Fibroblast of skin of left biceps (primary cell): ENCODE measurements around the gene LRRC57.
"Not testable (repeated sequence)": the region's sequence is repeated elsewhere in the genome, so short reads cannot be mapped to it uniquely, and the experiment has no call there.

ENCODE experiments used
- DNase-seq, 2 experiments: peaks; one replicate each; pipeline ENCODE4 v3.0.0-alpha.2; 2013; ENCODE audit warnings: low read depth in 2 of 2

The LRRC57 gene

DNA sequence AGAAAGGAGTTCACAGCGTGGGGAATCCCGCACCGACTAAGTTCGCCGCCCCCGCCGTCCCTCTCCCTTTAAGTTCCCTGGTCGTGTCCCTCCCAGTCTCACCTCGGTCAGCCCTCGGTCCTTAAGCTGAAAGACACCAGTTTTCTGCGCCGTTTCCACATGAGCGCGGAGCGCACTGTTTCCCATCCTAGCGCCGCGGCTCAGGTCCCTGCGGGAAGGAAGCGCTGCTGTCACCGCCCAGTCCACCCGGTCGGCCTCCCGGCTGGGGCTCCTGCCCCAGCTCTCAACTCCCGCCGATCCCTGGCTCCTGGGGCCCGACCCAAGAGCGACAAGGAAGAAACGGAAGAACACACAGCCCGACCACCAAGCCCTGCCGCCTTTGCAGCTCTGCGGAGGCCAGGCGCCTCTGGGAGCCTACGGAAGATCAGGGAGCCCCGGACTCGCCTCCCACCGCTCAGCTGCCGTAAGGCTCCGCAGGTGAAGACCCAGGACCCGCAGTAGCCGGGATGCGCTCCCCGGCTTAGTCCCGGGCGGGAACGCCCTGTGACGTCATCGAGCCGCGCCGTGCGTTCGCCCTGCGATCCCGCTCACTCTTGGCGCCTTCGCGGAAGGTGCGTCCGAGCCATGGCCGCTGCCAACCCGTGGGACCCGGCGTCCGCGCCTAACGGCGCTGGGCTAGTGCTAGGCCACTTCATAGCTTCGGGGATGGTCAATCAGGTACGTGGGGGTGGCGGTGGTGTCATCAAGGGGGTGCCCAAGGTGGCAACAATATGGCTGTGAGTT is at the start of gene LRRC57, which contains the start of gene HAUS2:
Gene LRRC57 (minus strand): TSS at position 545 of the 783 bp plus-strand sequence. CDS start 359 bp downstream, at position 186.
Gene HAUS2 (plus strand): TSS at position 590 of the 783 bp plus-strand sequence. CDS start 35 bp downstream, at position 625.
- DNase-seq: peak; percentile 35 to 53

GRCh38 chr15:42595626-42596240 is 47.1 kb upstream of the LRRC57 start:
- DNase-seq: no peak

DNA sequence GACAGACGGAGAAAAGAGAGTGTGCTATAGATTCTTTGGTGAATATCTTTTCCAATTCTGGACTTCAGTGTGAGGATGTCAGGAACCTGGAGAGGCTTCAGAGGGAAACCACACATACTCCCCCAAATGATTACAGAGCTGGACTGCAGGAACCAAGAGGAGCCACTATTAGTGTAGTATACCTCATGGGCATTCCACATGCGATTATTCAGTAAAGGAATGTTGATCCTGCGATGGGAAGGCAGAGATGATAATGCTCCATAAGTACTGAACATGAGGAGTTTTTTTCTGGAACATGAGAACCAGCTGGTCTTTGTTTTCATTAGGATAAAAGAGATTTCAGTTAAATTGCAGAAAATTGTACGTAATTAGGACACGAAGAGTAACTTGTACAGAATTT is 45.5 kb upstream of the LRRC57 start:
- DNase-seq: no peak

DNA sequence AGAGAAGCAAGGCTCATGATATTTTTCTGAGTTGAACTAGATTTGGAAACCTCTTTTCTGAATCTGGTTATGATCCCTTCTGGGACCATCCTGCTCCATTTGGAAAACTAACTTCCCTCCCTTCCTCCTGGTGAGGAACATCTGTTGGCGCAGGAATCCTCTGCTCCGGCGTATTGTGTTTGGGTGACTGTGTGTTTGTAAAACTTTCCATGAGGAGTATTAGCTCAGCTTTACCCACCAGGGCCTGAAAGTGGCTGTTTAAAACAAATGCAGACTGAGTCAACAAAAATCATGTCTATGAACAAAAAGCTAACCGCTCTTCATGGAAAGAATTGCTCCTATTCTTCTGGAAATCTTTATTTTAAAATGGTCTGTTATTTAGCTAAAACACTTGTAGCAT is 44.5 kb upstream of the LRRC57 start:
- no peak for DNase-seq

DNA sequence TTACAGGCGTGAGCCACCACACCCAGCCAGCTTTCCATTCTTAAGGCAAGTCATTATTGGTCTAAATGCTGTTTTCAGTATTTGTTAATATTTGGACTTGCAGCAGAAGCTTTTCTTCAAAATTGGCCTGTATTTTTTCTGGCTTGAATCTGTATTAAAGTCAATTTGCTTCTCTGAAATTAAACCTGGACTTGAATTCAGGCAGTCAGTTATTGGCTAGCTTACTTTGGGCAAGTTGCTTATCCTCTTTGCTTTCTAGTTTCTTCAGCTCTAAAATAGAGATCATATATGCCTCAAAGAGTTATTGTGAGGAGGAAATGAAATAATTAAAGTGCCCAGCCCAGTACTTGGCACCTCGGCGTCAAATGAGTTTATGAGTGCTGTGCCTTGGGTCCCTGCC is 44.1 kb upstream of the LRRC57 start:
- DNase-seq: no peak

DNA sequence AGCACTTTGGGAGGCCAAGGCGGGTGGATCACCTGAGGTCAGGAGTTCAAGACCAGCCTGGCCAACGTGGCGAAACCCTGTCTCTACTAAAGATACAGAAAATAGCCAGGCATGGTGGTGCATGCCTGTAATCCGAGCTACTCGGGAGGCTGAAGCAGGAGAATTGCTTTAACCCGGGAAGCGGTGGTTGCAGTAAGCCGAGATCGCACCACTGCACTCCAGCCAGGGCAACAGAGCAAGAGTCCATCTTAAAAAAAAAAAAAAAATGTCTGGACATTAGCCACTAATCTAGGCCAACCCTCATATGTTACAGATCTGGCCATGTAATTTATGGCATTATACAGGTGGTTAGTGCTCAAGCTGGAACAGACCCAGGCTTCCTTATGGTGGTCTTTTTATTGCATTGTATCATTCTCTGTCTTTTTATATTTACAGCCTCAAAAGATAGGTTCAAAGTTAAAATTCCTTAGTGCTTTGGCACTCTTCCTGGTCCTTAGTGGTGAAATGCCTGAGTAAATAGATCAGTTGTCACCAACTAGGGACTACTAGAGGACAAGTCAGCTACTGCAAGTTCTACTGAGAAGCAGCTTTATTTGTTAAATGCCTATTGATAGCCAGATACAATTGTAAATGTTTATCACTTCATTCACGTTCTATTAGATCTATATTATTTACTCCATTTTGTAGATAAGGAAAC is 42.8 kb upstream of the LRRC57 start:
- DNase-seq: peak in 1 of 2 experiments; percentile 30

GRCh38 chr15:42590619-42591237 is 42.1 kb upstream of the LRRC57 start:
- DNase-seq: no peak

DNA sequence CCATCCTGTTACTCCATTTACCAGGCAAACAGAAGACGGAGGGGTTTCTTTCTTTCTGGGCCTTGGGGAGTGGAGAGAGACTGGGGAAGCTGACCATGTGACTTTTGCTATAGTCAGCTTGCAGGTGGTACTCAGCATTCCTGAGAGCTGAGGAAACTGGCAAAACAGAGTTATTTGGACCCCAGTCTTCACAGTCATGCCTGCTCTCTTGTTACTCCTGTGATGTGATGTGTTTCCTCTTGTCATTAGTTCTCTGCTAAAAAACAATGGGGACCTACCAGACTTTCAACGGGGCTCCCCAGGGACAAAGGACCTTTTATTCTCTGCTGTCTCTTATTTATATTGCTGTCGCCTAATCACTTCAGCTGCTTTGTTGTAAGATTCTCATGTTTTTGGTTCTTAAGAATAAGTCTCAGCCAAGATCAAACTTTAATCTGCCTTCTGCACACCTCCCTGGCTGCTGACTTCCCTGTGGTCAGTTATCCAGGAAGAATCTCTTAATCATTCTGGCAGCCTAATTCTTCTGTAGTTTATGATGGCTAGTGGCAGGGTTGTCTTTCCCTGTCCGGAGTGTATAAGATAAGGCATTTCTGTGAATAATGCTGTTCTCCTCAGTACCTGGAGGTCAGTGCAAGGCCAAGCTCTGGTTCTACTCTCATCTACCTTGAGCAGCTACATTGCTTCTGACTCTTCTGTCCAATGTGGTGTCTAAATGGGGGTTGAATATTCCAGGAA is 35.6 kb upstream of the LRRC57 start:
- DNase-seq: no peak

DNA sequence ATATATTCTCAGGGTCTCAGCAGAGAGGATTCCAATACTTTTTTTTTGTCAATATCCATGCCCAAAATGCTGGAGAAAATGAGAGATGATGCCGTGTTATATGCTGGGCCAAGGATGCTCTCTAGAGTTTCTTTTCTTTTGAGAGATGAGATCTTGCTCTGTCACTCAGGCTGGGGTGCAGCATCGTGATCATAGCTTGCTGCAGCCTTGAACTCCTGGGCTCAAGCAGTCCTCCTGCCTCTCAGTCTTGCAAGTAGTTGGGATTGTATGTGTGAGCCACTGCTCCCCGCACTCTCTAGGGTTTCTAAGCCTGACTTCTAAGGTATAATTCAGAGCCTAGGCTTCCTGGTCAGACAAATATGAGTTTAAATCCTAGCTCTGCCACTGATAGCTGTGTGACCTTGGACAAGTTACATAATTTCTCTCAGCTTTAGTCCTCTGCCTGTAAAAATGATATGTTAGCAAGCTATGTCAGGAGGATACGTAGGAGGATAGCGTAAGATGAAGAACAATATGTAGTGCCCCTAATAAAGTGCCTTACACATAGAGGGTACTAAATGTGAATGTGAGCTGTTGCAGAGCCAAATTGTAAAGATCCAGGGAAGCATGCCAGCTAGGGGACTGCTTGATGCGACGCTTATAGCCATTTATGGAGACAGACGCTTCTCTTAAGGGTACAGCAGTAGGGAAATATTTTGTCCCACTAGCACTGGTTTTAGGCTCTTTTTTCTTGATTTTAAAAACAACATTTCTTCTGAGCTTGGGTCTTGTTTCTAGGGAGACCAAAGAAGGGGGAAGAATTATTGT is 34.2 kb upstream of the LRRC57 start:
- no peak for DNase-seq

DNA sequence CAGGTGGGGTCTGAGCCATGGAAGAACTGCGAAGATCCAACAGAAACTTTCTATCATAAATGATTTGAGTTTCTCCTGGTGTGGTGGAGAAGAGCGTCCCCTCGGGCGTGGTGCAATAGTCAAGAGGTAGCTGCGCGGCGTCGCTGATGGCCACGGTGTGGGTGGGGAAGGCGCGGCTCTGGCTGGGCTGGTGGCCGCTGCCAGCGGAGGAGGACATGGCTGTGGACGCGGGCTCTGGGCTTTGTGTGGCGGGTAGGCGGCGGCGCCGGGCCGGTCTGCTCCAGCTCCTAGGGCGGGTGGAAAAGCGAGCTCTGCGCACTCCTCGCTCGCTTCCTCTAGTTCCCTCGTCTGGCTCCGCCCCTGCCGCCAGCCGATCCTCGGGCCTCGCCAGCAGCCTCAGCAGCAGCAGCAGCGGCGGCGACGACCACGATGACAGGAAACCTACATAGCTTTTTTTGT is 32.7 kb upstream of the LRRC57 start:
- DNase-seq: no peak

- no peak for DNase-seq
Measured at GRCh38 chr15:42578984-42579537, 30.5 kb upstream of the LRRC57 start.

DNA sequence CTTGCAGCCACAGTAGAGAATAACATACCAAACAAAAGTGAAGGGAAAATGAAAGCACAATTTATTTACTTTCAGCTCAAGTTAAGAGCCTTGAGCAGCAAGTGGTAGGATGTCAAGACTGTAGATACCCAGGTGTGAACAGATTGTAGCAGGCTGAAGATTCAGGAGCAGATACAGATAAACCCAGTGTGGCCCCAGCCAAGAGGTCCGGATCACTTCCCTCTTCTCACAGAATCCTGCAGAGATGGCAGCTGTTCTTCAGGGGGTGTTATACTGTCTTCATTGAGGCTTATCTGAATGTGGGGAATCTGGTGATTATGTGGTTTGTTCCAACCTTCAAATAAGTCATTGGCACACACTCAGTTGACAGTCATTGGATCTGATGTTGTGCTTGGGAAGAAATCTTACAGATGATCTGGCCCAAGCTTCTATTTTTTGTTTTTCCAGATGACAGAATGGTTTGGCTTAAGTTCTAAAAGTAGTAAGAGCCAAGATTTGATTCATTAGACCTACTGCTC is 29.0 kb upstream of the LRRC57 start:
- peak; percentile 60 to 66 for DNase-seq

DNA sequence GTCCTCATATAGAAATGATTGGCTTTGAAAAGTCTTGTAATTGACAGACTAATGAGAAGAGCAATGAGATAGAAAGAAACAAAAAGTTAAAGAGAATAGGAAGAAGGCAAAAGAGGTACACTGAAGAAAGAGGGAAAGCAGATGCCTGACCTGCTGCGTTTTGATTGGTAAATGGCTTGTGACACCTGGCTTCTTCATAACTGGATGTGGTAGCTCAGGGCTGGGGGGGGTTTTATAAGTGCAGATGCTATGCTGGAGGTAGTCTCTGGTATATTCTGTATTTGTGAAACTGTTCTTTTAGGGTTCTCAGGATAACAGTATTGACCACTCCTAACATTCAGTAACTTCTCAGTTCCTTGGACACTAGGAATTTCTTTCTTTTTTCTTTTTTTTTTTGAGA is 28.2 kb upstream of the LRRC57 start:
- DNase-seq: no peak

GRCh38 chr15:42576040-42576594 is 27.5 kb upstream of the LRRC57 start:
- DNase-seq: no peak

DNA sequence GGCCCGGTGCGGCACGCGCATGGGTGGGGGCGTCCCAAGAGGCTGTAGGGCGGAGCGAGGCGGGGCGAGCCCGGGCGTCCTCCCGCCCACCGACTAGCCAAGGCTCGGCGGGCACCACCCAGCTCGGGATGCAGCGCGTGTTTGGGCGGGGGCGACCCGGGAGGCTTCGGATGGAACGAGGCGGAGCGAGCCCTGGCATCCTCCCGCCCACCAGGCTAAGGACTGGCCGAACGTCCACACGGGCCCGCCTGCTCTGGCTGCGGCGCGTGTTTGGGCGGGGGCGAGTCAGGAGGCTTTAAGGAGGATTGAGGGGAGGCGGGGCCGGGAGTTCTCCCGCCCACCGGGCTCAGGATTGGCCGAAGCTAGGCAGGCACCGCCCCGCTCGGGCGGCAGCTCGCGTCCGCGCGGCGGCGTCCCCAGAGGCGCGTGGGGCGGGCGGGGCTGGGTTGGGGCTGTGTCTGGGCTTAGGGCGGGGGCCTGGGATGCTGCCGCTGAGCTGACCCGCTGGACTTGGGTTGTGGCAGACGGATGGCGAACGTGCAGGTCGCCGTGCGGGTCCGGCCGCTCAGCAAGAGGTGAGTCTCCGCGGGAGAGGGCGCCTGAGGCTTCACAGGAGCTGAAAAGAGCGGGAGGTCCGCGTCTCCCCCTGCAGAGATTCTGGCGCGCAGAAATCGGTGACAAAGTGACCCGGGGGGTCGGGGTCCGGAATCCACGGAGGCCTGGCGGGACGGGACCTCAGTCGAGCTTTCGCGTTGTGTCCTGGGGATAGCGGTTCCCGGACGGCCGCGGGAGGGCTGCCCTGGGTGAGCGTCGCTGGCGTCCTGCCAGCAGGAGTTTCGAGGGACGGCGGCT is 26.8 kb upstream of the LRRC57 start, which contains the start of gene STARD9:
Gene STARD9 (plus strand): TSS at position 419 of the 852 bp plus-strand sequence. CDS start 110 bp downstream, at position 529.
- peak; percentile 96 for DNase-seq

DNA sequence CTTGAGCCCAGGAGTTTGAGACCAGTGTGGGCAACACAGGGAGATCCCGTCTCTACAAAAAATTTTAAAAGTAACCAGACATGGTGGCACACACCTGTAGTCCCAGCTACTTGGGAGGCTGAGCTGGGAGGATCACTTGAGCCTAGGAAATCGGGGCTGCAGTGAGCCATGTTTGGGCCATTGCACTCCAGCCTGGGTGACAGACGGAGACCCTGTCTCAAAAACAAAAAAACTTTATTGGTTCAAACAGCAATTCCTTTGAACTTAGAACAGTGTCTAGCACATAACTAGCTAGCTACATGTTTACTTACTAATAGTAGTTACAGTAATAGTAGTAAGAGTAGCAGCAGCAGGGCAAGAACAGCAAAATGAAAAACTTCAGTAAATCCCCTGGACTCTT is 10.1 kb upstream of the LRRC57 start:
- no peak for DNase-seq

DNA sequence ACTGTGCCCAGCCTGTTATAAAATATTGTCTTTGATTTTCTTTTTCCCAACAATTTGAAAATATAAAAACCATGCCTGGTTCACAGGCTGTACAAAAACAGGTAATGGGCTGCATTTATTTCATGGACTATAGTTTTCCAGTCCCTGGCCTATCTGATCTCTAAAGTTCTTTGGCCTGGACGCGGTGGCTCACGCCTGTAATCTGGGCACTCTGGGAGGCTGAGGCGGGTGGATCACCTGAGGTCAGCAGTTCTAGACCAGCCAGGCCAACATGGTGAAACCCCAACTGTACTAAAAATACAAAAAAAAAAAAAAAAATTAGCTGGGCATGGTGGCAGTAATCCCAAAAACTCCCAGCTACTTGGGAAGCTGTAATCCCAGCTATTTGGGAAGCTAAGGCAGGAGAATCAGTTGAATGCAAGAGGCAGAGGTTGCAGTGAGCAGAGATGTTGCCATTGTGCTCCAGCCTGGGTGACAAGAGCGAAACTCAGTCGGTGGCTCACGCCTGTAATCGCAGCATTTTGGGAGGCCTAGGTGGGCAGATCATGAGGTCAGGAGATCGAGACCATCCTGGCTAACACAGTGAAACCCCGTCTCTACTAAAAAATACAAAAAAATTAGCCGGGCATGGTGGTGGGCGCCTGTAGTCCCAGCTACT is 8.1 kb upstream of the LRRC57 start:
- DNase-seq: not testable (repeated sequence)

DNA sequence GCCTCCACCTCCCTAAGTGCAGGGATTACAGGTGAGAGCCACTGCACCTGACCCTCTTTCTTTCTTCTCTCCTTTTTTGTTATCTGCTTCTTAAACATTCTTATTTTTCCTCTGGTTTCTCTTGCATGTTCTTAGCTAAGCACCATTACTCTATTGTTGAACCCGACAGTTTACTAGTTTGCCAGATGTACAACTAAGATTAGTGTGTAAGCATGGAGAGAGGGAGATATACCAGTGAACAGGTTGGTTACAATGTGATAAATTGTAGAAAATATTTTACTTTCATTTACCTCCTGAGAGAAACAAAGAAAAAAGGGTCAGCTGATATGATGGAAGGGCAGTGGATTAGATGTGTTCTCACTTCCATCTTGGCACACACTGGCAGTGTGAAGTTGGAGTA is 5.0 kb upstream of the LRRC57 start:
- no peak for DNase-seq
